Dermis blood vessel endothelial cell (primary cell): ENCODE results near the gene LITAF. TPM values are rescaled to one million over a fixed set of nuclear protein-coding genes. Genes with fewer than 3 reads are reported as not detected.

ENCODE experiments used
- DNase-seq: peaks from one replicate; pipeline ENCODE4 v3.0.0; 2010
- total RNA-seq: library from RNA; depleted of rRNA; stranded (reverse); fragments of >200 nt; gene quantifications from 2 replicates; pipeline ENCODE4 v1.2.3, GENCODE V29; 2014

Gene LITAF
- total RNA-seq, 1 donor from 2014 or later: 3.6 TPM

DNA sequence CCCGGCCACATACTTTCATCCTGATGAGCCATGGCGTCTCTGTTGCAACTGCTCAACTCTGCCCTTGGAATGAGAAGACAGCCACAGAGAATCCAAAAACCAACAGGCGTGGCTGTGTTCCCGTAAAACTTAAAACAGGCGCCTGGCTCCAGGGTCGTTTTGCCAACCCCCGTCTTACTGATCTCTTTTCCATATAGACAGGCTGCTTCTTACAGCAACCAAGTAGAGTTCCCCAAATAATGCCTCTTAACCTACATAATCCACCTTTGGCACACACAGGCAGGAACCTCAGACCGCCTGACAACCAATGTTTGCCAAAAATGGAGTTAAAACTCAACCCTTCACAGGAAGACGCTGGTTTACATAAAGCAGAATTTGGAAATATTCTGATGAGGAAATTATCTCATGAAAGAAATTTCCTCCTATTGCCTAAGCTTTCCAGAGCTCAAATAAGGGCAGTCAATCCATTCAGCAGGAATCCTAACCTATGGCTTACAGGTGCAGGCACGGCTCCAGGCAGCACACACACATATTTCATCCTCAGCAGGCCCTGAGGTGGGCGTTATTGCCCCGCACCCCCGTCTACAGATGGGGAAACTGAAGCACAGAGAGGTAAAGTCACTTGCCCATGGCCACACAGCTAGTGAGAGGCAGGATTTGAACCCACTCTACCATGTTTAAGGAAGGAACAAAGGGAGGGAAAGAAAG lies 35.8 kb downstream of the LITAF start:
- DNase-seq: no peak

DNA sequence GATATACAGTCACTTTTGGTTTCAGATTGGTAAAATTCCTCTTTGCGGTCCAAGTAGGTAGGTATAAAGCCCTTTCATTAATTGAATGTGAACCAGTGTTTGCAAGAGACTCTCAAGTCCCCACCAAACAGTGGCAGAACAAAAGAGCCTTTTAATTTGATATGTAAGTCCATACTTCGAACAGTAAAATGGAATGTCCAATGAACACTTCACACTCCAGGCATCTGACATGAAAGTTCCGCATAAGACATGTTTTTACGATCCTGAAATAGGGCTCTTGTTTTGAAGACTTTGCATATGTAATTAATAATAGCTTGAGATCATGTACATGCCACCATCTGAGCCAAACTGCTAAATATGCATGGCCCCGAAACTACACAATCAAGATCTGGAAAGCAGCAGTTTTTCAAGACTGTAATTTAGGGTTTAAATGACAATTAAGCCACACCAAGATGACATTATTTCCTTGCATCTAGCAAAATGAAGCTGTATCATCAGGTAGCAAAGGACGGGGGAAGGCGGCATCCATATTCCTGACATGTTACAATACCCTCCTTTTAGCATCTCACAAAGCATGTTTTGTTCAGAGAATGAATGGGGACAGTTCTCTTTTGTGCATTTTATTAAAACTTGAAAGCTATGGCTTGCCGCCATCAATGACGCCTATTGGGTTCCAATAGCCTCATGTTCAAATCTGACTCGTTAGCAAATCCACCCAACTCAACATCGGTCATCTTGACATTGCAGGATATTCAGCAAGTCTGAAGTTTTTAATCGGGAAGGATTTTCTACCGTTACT lies 39.4 kb downstream of the LITAF start:
- no peak for DNase-seq

- DNase-seq: no peak
Observed at GRCh38 chr16:11546608-11547061, 40.1 kb downstream of the LITAF start.

DNA sequence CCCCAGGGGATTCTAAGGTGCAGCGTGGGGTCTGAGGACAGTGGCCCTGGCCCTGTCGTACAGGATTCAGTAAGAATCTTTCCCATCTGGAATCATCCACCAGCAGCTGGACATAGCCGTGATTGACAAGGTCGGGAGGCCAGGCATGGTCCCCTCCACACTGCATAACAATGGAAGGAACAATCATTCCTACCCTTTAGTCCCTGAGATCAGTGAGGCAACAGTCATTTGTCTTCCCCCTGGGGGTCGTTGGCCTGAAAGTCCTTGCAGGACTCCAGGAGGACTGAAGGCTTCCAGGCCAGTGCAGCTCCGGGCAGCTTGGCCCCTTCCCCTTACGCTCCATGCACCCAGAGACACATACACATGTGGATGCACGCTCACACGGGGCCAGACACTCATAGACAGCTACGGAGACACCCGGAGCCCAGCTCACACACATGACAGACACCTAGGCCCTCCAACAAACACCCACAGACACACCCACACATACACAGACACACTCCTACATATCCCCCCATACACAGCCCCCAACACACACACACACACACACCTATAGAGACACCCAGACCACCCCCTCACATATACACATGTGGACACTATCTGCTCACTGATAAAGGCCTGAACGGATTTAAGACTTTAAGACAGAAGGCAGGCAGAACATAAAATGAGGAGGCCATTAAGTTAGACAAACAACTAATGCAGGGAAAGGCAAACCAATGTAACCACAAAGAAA lies 42.9 kb downstream of the LITAF start:
- no peak for DNase-seq

- DNase-seq: no peak
Observed at GRCh38 chr16:11542069-11542744, 44.5 kb downstream of the LITAF start.

DNA sequence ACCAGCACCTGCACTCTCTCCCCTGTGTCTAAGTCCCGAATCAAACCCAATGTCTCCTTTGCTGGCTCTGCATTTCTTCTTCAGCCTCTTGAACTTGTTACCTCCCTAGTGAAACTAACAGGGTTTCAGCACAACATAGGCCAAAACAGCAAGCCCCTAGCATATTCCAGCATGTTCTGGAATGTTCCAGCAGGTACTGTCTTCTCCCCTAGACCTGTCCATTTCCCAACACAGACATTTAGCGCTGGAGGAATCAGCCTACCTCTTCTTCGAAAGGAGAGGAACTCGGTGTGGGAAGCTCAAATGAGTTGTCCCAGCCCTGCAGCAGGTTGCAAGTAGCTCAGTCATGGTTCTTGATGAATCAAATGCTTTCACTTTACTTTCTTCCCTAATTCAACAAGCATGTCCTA lies 47.1 kb downstream of the LITAF start:
- DNase-seq: no peak

DNA sequence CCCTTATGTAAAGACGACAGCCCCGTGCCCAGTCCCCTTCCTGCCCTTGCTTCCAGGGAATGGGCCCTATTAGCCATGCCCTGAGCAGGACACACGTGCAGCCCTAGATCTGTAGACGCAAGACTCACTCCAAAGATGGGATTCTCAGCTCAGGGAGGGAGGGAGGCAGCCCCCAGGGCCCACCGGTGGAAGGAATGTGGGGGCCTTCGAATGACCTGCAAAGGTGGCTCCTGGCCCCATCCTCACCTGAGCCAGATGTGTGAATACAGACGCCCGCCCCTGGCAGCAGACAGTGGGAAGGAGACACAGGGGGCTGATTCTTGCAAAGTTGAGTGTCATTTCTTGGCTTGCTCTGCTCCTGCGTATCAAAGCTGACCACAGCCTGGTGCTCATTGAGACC lies 47.8 kb downstream of the LITAF start:
- no peak for DNase-seq

GRCh38 chr16:11536104-11536866 lies 50.4 kb downstream of the LITAF start:
- DNase-seq: no peak

DNA sequence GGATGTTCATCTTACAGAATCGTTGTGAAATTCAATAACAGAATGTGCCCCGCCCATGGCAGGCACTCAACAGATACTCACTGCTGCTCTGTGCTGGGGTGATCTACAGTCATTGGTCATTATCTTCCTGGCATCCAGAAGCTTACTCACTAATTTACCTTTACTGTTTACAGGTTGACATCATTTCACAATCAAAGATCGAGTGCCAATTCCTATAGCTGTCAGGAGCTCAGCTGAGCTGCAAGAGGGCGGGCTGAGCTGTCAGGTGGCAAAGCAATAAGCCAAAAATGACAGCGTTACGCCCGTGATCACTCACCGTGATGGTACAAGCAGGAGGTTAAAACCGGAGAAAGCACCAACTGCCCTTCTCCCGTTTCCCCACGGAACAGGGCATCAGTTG lies 51.2 kb downstream of the LITAF start:
- DNase-seq: no peak

DNA sequence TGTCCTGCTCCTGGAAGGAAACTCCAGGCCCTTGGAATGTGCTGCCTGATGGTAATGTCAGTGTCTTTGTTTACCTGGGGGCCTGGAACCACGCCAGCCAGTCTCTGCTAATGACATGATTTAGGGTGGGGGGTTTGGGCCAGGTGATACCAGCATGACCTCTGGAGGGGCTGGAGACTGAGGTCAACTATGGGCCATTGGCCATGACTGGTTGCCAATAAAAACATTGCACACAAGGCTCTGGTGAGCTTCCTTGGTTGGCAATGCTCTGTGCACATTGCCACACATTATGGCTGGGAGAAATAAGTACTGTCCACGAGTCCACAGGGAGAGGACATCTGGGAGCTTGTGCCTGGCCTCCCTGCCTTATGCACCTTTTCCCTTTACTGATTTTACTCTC lies 52.5 kb downstream of the LITAF start:
- no peak for DNase-seq

DNA sequence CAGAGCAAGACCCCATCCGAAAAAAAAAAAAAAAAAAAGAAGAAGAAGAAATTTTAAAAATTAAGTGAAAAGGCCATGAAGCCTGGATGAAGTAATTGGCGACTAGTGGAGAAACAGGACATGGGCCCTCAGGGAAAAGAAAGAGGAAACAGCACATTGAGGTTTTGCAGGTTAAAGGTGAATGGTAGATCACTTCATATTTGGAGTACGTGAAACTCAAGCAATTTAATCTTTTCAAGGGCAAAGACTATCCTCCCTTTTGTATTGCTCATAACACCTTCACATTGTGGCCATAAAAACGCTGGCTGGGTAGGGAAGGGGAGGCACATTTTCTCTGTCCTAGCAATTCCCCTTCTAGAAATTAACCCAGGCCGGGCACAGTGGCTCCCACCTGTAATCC lies 53.1 kb downstream of the LITAF start:
- no peak for DNase-seq

DNA sequence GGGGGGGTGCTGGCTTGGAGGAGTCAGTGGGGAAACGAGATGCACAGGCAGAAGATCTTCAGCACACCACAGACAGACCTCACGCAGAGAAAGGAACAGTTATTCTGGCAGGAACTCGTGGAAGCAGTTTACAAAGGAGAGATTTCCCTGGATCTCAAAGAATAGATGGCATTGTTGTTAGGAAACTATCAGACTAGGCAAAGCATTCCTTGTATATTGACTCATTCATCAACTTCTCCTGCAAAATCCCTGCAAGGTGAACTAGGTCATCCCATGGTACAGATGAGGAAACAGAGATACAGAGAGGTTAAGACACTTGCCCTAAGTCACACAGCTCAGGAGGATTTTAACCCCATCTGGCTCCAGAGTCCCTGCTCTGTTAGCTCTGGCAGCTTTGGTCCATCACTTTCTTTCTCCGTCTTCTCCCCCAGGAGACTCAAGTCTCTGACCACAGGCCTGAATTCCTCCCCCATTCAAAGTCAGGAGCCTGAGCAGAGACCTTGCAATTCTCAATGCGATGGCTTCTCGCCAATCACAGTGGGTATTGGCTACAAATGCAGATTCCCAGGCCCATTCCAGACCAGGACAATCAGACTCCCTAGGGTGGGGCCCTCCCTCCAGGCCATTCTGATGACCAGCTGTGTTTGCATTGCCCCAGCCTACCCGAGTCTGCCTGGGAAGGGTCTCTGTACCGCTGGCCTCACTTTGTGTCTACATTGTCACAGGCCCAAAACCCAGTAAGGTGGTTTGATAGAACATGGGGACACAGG lies 56.4 kb downstream of the LITAF start:
- peak; percentile 19 for DNase-seq

GRCh38 chr16:11529285-11529684 lies 57.4 kb downstream of the LITAF start:
- no peak for DNase-seq

- no peak for DNase-seq
Observed at GRCh38 chr16:11528053-11528452, 58.7 kb downstream of the LITAF start.

DNA sequence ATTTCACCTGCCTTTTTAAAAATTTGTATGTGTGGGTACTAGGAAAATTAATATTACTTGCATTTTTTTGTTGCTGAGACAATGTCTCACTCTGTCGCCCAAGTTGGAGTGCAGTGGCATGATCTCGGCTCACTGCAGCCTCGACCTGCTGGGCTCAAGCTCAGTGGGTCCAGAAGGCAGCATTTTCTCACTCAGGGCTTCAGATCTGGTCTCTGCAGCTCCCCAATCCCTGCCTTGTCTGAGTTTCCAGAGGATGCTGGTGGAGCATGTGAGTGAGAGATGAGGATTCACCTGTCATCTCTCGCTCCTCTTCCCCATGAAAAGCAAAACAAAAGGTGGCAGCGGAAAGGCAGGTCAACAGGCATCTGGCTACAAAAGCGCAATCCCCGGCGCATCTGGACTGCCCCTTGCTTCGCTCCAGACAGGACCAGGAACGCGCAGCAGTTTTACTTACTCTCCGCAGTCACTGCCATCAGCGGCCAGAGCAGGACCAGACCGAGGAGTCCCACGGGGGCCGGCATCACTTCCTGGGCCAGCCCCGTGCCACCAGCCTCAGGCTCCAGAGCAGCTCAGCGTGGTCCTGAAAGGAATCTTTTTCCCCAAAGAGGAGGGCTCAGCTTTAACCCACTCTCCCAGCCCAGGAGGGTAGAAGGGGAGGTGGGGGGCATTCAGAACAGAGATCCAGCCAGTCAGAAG lies 59.9 kb downstream of the LITAF start:
- DNase-seq: no peak

DNA sequence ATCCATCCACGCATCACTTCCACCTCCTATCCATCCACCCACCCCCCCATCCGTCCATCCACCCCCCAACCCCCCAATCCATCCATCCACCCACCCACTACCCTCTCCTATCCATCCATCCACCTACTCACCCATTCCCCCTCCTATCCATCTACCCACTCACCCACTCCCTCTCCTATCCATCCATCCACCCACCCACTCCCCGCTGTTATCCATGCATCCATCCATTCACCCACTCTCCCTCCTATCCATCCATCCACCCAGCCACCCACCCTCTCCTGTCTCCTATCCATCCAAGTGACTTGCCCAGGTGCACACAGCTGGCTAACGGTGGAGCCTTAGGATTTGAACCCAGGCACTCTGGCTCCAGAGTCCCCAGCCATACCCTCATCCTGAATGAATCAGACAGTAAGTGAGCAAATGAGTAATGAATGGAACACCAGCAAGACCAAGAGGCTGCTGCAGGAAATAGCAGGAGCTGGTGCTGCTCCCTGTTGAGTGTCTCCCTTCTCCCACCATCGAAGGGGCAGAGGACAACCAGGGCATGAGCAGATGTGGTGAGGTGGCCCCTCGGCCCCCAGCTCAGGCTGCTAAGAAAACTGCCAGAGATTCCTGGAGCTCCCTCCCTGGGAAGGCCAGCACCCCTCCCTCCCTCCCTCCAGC lies 62.5 kb downstream of the LITAF start:
- DNase-seq: no peak

DNA sequence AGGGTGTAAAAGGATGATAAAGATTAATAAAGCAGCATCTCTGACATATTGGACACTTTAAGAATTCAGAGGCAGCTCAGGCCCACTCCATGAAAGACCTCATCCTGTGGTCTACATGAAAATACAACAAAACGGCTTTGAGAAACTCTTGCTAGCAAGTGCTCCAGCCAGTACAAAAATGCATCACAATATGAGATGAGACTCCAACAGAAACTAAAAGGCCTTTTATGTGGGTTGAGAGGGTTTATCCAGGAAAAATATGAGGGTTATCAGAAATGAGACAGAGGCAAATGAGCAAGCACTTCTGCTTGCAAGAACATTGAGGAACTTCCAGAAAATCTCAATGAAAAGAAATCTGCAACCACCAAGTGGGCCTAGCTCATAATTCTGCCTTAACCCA lies 65.7 kb downstream of the LITAF start:
- DNase-seq: no peak

GRCh38 chr16:11520442-11520841 lies 66.3 kb downstream of the LITAF start:
- no peak for DNase-seq

DNA sequence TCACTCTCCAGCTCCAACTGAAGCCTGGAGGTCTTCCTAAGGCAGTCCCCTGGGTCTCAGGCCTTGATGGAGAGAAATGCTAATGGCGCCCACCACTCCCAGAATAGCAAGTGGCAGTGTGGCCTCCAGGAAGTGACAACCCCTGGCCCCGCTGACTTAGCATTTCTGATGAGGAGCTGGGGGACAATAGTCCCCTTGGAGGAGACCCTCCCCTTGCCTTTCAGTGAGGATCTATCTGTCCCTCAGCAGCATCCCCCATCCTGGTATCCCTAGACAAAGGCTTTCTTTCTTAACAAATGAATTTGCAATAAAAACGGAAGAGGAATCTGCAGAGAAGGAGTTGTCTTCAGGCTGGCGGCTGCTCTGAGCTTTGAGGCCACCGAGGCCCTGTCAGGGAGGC lies 68.8 kb downstream of the LITAF start:
- DNase-seq: no peak
